ENCODE measurements around the gene SHD.
"Not testable (repeated sequence)": the region's sequence is repeated elsewhere in the genome, so short reads cannot be mapped to it uniquely, and the experiment has no call there.

Gene SHD

GRCh38 chr19:4327252-4327876, 48.3 kb downstream of the SHD start:
- H3K9me2 ChIP-seq (ENCODE audit: low read depth, low read length) = no peaks in the 10 kb centered on the region
- H3F3A ChIP-seq (ENCODE audit: insufficient read depth, low read length) = no peaks in the 10 kb centered on the region
- no peaks in the 10 kb centered on the region for H3K79me2 ChIP-seq (ENCODE audit: insufficient read depth, low read length)
- H3K27me3 ChIP-seq (ENCODE audit: insufficient read depth, low read length) = no peaks in the 10 kb centered on the region
- no peaks in the 10 kb centered on the region for H3K4me1 ChIP-seq (ENCODE audit: insufficient read depth, low read length, severe bottlenecking)
- H3K4me3 ChIP-seq (ENCODE audit: low read depth, low read length, poor library complexity, severe bottlenecking) = no peak overlapping the region
- H3K9ac ChIP-seq (ENCODE audit: low read length) = no peak overlapping the region
- no peaks in the 10 kb centered on the region for H4K20me1 ChIP-seq (ENCODE audit: insufficient read depth, low read length)
- no peaks in the 10 kb centered on the region for H3K9me3 ChIP-seq (ENCODE audit: low read length)
- TF ChIP-seq EZH2 (IDR thresholded peaks at IDR 0.05; ENCODE audit: borderline replicate concordance, low read length) (no peak), CTCF (IDR thresholded peaks at IDR 0.05; ENCODE audit: low read length) (no peak)
- no peak overlapping the region for H2AFZ ChIP-seq (ENCODE audit: low read length)
- H3K36me3 ChIP-seq (ENCODE audit: insufficient read depth, low read length) = no peaks in the 10 kb centered on the region
- no peak overlapping the region for H3K4me2 ChIP-seq (ENCODE audit: low read length)
- H3K27ac ChIP-seq (ENCODE audit: low read depth, low read length, poor library complexity, severe bottlenecking) = no peak overlapping the region

GRCh38 chr19:4327877-4328242, 48.8 kb downstream of the SHD start:
- H3K4me2 ChIP-seq (ENCODE audit: low read length) = no peak overlapping the region
- H2AFZ ChIP-seq (ENCODE audit: low read length) = no peak overlapping the region
- H3K4me3 ChIP-seq (ENCODE audit: low read depth, low read length, poor library complexity, severe bottlenecking) = no peak overlapping the region

GRCh38 chr19:4328243-4328990, 49.4 kb downstream of the SHD start:
- H3K9me3 ChIP-seq (ENCODE audit: low read length) = no peaks in the 10 kb centered on the region
- H3K27me3 ChIP-seq (ENCODE audit: insufficient read depth, low read length) = no peaks in the 10 kb centered on the region
- H3F3A ChIP-seq (ENCODE audit: insufficient read depth, low read length) = no peaks in the 10 kb centered on the region
- TF ChIP-seq EZH2 (IDR thresholded peaks at IDR 0.05; ENCODE audit: borderline replicate concordance, low read length) = no peak
- TF ChIP-seq CTCF (IDR thresholded peaks at IDR 0.05; ENCODE audit: low read length) = no peak
- no peaks in the 10 kb centered on the region for H3K36me3 ChIP-seq (ENCODE audit: insufficient read depth, low read length)
- H3K79me2 ChIP-seq (ENCODE audit: insufficient read depth, low read length) = no peaks in the 10 kb centered on the region
- no peaks in the 10 kb centered on the region for H3K9me2 ChIP-seq (ENCODE audit: low read depth, low read length)
- no peaks in the 10 kb centered on the region for H3K4me1 ChIP-seq (ENCODE audit: insufficient read depth, low read length, severe bottlenecking)
- no peak overlapping the region for H3K4me2 ChIP-seq (ENCODE audit: low read length)
- no peak overlapping the region for H3K9ac ChIP-seq (ENCODE audit: low read length)
- H4K20me1 ChIP-seq (ENCODE audit: insufficient read depth, low read length) = no peaks in the 10 kb centered on the region
- no peak overlapping the region for H2AFZ ChIP-seq (ENCODE audit: low read length)
- no peak overlapping the region for H3K4me3 ChIP-seq (ENCODE audit: low read depth, low read length, poor library complexity, severe bottlenecking)
- H3K27ac ChIP-seq (ENCODE audit: low read depth, low read length, poor library complexity, severe bottlenecking) = no peak overlapping the region

More at GRCh38 chr19:4327877-4328242, 48.8 kb downstream of the SHD start:
- Histone ChIP-seq H3K36me3 (ENCODE audit: insufficient read depth, low read length) (no peaks in the 10 kb centered on the region), H3K9ac (ENCODE audit: low read length) (no peak overlapping the region), H4K20me1 (ENCODE audit: insufficient read depth, low read length) (no peaks in the 10 kb centered on the region), H3K9me2 (ENCODE audit: low read depth, low read length) (no peaks in the 10 kb centered on the region), H3K4me1 (ENCODE audit: insufficient read depth, low read length, severe bottlenecking) (no peaks in the 10 kb centered on the region), H3K9me3 (ENCODE audit: low read length) (no peaks in the 10 kb centered on the region), H3K27me3 (ENCODE audit: insufficient read depth, low read length) (no peaks in the 10 kb centered on the region), H3K27ac (ENCODE audit: low read depth, low read length, poor library complexity, severe bottlenecking) (no peak overlapping the region), H3F3A (ENCODE audit: insufficient read depth, low read length) (no peaks in the 10 kb centered on the region), H3K79me2 (ENCODE audit: insufficient read depth, low read length) (no peaks in the 10 kb centered on the region)
- TF ChIP-seq CTCF (IDR thresholded peaks at IDR 0.05; ENCODE audit: low read length) (no peak), EZH2 (IDR thresholded peaks at IDR 0.05; ENCODE audit: borderline replicate concordance, low read length) (no peak)

- H3F3A ChIP-seq (ENCODE audit: insufficient read depth, low read length); H3K4me3 ChIP-seq (ENCODE audit: low read depth, low read length, poor library complexity, severe bottlenecking); H3K9me3 ChIP-seq (ENCODE audit: low read length); H3K4me1 ChIP-seq (ENCODE audit: insufficient read depth, low read length, severe bottlenecking); H2AFZ ChIP-seq (ENCODE audit: low read length); H3K9me2 ChIP-seq (ENCODE audit: low read depth, low read length); H3K36me3 ChIP-seq (ENCODE audit: insufficient read depth, low read length); H4K20me1 ChIP-seq (ENCODE audit: insufficient read depth, low read length); H3K79me2 ChIP-seq (ENCODE audit: insufficient read depth, low read length); H3K4me2 ChIP-seq (ENCODE audit: low read length); H3K27ac ChIP-seq (ENCODE audit: low read depth, low read length, poor library complexity, severe bottlenecking); H3K27me3 ChIP-seq (ENCODE audit: insufficient read depth, low read length); H3K9ac ChIP-seq (ENCODE audit: low read length): not testable (repeated sequence)
These were observed 50.1 kb downstream of the SHD start for GRCh38 chr19:4328991-4329681.
